Renal cortex interstitium (tissue), 11 donors: ENCODE data around the gene NOP56. TPM values are rescaled to one million over a fixed set of nuclear protein-coding genes. Genes with fewer than 3 reads are reported as not detected.
"Not testable (repeated sequence)": the region's sequence is repeated elsewhere in the genome, so short reads cannot be mapped to it uniquely, and the experiment has no call there.

Experiments
- DNase-seq, 11 donors: peaks; one replicate each; pipeline ENCODE4 v3.0.0-alpha.2; 2013; ENCODE audit warnings: low read depth in 9 of 11, low spot score in 4 of 11; ENCODE audit errors: extremely low read depth in 1 of 11
- polyA plus RNA-seq, 3 donors: library from polyadenylated mRNA; unstranded; fragments of 120-200 nt; gene quantifications; one replicate each; pipeline ENCODE4 v1.2.1, GENCODE V29; 2013; ENCODE audit not compliant: insufficient read length in 3 of 3

The NOP56 gene
- polyA plus RNA-seq, 3 donors, result 227 to 269 (median 257) TPM

DNA sequence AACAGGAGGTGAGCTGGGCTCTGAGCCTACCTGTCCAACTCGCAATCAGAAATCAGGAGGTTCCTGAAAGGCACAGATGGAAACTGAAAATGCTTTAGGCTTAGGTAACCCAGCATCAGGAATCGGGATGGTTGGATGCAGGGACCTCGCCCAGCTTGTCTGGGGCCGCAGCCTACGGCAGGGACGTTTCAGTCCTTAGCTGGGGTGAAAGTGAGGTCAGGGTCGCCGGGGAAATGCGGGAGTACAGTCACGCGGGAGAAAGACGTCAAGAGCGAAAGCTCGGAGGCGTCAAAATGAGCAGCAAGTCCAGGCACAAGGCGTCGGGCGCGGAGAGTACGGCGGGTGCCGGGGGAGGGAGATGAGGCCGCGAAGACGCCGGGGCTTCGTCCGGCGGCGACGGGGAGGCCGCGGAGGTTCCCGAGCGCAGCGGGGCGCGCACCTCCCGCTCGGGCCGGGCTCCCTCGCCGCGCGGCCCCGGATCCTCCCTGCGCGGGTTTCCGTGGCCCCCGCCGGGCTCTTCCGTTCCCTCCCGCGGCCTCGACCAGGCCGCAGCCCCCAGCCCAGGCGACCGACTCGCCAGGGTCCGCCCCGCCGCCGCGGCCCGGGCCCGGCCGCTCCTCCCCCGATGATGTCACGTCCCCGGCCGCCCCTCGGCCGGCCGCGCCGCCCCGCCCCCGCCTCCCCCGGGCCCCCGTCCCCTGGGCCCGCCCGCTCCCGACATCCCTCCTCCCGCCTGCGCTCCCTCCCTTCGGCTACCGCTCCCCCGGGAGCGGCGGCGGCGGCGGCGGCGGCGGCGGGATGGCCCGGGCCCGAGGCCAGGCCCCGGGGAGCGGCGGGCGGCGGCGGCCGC is 39.8 kb downstream of the NOP56 start, which contains the start of gene EBF4:
EBF4 (plus strand) TSS at position 745 of the 850 bp plus-strand sequence. CDS start 866 bp downstream, outside the sequence.
- DNase-seq, result peak in 4 of 11 donors; percentile 39 to 59 (median 49)

- DNase-seq, result no peak
Observed at GRCh38 chr20:2692886-2693285, 40.5 kb downstream of the NOP56 start.

DNA sequence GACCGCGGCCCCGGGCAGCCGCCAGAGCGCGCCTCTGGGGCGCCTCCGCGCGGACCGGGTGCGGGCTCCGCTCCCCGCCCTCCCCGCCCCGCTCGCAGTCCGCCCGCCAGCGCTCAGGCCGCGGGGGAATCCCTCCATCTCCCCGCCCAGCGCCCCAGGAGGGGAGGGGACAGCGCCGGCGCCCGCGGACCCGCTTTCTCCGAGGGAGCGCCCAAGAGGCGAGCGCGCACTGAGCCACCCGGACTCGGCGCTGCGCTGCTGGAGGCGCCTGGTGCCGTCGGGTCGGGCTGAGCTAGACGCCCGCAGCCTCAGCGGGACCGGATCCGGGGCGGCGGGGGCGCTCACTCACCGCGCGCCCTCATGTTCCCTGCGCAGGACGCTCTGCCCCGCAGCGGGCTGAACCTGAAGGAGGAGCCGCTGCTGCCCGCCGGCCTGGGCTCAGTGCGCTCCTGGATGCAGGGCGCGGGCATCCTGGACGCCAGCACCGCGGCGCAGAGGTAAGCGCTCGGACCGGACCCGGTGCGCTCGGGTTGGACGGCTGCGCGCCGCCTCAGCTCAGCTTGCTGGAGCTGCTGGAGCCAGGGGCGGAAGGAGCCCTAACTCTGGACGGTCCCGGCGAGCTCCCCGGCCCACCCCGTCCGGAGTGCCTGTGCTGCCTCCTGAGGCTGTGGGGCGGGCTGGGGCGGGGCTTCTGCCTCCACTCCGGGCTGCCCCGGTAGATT is 41.0 kb downstream of the NOP56 start:
- DNase-seq, result peak in 4 of 11 donors; percentile 25 to 39 (median 33)

DNA sequence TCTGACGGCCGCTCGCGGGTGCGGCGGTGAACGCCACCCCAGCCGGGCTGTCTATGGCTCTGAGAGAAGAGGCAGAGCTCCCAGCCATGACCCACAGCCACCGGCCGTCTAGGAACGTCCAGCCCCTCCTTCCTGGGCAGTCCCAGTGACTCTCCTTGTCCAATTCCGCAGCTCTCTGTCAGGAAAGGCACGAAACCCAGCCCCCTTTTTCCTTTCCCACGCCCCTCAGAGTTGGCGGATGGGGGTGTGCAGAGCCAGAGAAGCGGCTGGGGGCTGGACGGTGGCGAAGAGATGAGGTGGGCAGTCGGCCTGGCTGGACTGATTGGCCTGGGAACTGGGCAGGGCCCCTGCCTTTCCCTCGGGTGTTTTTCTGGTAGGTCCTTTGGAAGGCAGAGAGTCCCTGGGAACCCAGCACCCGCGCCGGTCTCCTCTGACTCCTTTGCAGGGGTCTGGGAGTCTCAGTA is 41.6 kb downstream of the NOP56 start:
- DNase-seq, result peak in 2 of 11 donors; percentile 14 to 18

GRCh38 chr20:2694519-2694918 is 42.1 kb downstream of the NOP56 start:
- DNase-seq, result no peak

- no peak for DNase-seq
Observed at GRCh38 chr20:2695206-2695983, 43.0 kb downstream of the NOP56 start.

DNA sequence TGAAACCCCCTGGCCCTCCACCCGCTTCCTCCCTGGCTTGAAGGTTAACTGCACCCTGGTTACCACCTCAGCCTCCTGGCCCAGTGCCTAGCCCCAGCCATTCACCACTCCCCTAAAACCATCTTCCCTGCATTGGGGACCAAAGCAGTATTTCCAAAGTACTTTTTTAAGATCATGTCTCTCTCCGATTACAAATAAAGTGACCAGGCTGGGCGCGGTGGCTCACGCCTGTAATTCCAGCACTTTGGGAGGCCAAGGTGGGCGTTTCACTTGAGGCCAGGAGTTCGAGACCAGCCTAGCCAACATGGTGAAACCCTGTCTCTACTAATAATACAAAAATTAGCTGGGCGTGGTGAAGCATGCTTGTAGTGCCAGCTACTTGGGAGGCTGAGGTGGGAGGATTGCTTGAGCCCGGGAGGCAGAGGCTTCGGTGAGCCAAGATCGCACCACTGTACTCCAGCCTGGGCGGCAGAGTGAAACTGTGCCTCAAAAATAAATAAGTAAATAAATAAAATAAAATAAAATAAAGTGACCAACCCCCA is 43.6 kb downstream of the NOP56 start:
- DNase-seq, result not testable (repeated sequence)

- DNase-seq, result no peak
Observed at GRCh38 chr20:2696646-2697045, 44.2 kb downstream of the NOP56 start.

DNA sequence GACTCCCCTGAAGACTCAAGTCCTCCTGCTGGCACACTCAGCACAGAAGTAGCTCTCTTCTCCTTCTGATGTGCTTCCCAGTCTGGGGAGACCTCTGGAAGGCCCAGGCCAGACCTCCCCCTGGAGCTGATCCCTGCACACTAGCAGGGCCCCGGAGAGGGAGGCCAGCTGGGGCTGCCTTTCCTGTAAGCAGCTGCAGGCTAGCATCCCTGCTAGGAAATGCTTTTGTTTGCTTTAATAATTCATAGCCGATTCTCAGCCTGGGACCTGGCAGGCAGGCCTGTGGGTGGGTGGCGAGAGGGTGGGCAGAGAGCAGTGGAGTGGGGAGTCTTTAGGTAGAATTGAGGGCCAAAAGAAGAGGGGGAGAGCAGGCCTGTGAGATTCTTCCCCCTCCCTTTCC is 45.3 kb downstream of the NOP56 start:
- DNase-seq, result peak in 2 of 11 donors; percentile 25 to 30

- DNase-seq, result no peak
Observed at GRCh38 chr20:2698186-2698817, 45.9 kb downstream of the NOP56 start.

DNA sequence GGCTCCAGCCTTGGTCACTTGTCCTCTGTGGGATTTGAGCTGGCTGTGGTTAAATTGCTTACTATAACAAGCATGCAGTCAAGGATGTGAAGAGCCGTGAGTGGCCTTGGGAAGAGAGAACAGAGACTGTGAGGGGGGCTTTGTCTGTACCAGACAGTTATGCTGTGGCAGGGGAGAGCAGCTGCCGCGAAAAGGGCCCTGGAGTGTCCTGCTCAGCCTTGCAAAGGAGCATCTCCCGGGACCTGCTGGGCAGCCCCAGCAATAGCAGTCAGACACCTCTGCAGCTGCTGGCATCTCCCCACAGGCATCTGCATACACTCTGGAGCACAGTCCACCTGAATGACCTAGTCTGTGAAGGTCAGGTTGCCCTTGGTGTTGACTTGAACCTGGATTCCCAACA is 46.5 kb downstream of the NOP56 start:
- DNase-seq, result no peak

- no peak for DNase-seq
Observed at GRCh38 chr20:2699775-2700413, 47.5 kb downstream of the NOP56 start.

DNA sequence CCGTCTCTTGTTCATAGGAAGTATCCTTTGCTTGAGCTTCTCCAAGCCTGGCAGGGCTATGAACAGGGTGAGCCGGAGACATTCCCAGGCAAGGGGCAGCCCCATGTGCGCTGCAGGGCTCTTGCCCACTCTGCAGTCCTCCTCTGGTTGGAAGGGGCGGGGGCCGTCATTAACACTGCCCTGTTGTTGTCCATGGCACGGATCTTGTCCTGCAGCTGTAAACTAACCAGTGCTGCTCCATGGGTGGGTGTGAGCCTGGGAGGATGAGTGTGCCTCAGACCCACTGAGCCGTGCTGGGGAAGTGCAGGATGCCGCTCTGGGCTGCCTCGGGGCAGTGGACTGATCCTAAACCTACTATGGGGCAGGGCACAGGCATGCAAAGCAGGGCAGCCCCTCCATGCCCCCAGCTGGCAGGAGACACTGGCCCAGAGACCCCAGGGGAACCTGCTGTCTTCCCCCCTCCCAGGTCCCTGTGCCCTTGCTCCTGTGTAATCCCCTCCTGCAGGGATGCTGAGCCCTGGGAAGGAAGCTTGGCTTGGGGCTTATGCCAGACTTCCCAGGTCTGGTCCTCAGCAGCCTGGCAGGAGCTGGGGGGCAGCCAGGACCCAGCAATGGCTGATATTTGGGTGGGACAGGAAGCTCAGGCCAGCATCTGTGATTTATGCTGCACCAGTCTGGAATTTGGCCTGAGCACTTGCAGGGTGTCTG is 48.6 kb downstream of the NOP56 start:
- no peak for DNase-seq

- DNase-seq, result no peak
Observed at GRCh38 chr20:2701671-2702081, 49.2 kb downstream of the NOP56 start.

DNA sequence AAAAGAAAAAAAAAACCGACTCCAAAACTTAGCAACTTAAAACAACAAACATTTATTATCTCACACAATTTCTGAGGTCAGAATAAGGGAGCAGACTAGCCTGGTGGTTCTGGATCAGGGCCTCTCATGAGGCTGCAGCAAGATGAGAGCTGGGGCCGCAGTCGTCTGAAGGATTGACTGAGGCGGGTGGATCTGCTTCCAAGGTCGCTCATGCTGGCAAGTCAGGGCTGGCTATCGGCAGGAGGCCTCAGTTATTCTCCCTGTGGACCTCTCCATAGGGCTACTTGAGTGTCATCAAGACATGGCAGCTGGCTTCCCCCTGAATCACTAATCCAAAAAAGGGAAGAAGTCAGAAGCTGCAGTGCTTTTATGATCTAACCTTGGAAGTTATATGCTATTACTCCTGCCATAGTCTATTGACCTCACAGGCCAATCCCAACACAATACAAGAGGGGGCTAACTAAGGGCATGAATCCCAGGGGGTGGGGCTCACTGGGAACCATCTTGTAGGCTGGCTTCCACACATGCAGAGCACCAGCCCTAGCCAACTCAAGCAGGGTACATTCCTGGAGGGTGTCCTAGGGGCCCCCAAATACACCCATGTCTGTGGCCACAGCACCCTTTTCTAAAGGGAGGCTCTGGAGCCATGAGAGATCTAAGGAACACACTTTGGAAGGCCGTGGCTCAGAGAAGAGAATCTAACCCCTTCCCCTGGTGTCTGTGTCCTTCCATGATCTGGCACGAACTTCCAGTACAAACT is 51.5 kb downstream of the NOP56 start:
- DNase-seq, result no peak

DNA sequence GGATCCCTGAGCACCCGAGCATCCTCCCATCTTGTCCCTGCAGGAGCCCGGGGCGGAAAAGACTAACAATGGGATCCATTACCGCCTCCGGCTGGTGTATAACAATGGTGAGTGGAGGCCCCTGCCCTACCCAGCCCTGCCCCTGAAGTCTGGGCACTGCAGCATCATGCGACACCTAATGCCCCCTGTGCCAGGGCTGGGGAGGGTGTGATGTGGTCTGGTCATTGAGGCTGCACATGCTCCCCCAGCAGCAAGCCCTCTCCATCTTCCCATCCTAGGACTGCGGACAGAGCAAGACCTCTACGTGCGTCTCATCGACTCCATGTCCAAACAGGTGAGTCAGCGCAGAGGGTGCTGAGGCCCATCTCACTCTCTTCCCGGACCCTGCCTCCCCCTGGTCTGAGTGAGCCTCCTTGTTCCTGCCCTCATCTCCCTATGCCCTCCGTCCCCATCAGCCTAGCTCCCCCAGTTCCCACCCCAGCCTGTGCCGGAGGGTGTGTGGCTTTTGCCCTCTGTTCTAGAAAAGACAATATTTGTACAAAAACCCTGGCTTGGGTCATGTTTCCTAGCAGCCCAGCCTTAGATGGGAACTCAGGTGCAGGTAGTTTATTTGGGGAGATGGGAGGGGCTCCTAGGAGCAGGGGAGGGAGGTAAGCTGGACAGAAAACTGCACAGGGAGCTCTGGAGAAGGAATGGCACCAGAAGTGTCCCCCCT is 53.7 kb downstream of the NOP56 start:
- no peak for DNase-seq
